ENCODE data around the gene SLC22A17.
"Not testable (repeated sequence)": the region's sequence is repeated elsewhere in the genome, so short reads cannot be mapped to it uniquely, and the experiment has no call there.

SLC22A17 gene

GRCh38 chr14:23327947-23328744 is 24.5 kb downstream of the SLC22A17 start:
- H3K27ac ChIP-seq (ENCODE audit: low read length), result no peak overlapping the region
- H3K9ac ChIP-seq (ENCODE audit: low read length in 2 of 2), result no peak overlapping the region
- no peaks in the 10 kb centered on the region for H3K9me3 ChIP-seq (ENCODE audit: control insufficient read depth in 2 of 2, low read length in 2 of 2)
- peaks cover 1% of the 10 kb centered on the region for H3K4me1 ChIP-seq (ENCODE audit: control insufficient read depth, insufficient read depth, low read length)
- no peak overlapping the region for H3K4me3 ChIP-seq (ENCODE audit: low read length in 2 of 2)
- H3K36me3 ChIP-seq (ENCODE audit: control insufficient read depth in 2 of 2, insufficient read depth in 2 of 2, low read length in 2 of 2), result peaks cover 14 to 18% of the 10 kb centered on the region in 2 donors
- no peaks in the 10 kb centered on the region for H3K27me3 ChIP-seq (ENCODE audit: control insufficient read depth in 1 of 2, insufficient read depth in 2 of 2, low read length in 2 of 2)

- H3K4me1 ChIP-seq (ENCODE audit: control insufficient read depth, insufficient read depth, low read length), result peaks cover 13% of the 10 kb centered on the region
- no peak overlapping the region for H3K4me3 ChIP-seq (ENCODE audit: low read length in 2 of 2)
- peaks cover 17 to 21% of the 10 kb centered on the region in 2 donors for H3K36me3 ChIP-seq (ENCODE audit: control insufficient read depth in 2 of 2, insufficient read depth in 2 of 2, low read length in 2 of 2)
- no peak overlapping the region for H3K9ac ChIP-seq (ENCODE audit: low read length in 2 of 2)
- H3K27me3 ChIP-seq (ENCODE audit: control insufficient read depth in 1 of 2, insufficient read depth in 2 of 2, low read length in 2 of 2), result no peaks in the 10 kb centered on the region
- no peaks in the 10 kb centered on the region for H3K9me3 ChIP-seq (ENCODE audit: control insufficient read depth in 2 of 2, low read length in 2 of 2)
- H3K27ac ChIP-seq (ENCODE audit: low read length), result no peak overlapping the region
Measured at GRCh38 chr14:23326491-23327332, 26.0 kb downstream of the SLC22A17 start.

- peaks cover 17 to 21% of the 10 kb centered on the region in 2 donors for H3K36me3 ChIP-seq (ENCODE audit: control insufficient read depth in 2 of 2, insufficient read depth in 2 of 2, low read length in 2 of 2)
- peaks cover 13% of the 10 kb centered on the region for H3K4me1 ChIP-seq (ENCODE audit: control insufficient read depth, insufficient read depth, low read length)
- H3K27ac ChIP-seq (ENCODE audit: low read length); H3K27me3 ChIP-seq (ENCODE audit: control insufficient read depth in 1 of 2, insufficient read depth in 2 of 2, low read length in 2 of 2); H3K9ac ChIP-seq (ENCODE audit: low read length in 2 of 2); H3K9me3 ChIP-seq (ENCODE audit: control insufficient read depth in 2 of 2, low read length in 2 of 2); H3K4me3 ChIP-seq (ENCODE audit: low read length in 2 of 2): not testable (repeated sequence)
Measured at GRCh38 chr14:23325746-23326145, 26.9 kb downstream of the SLC22A17 start.

GRCh38 chr14:23324993-23325392 is 27.7 kb downstream of the SLC22A17 start:
- no peaks in the 10 kb centered on the region for H3K9me3 ChIP-seq (ENCODE audit: control insufficient read depth in 2 of 2, low read length in 2 of 2)
- no peaks in the 10 kb centered on the region for H3K27me3 ChIP-seq (ENCODE audit: control insufficient read depth in 1 of 2, insufficient read depth in 2 of 2, low read length in 2 of 2)
- no peak overlapping the region for H3K4me3 ChIP-seq (ENCODE audit: low read length in 2 of 2)
- H3K27ac ChIP-seq (ENCODE audit: low read length), result no peak overlapping the region
- H3K9ac ChIP-seq (ENCODE audit: low read length in 2 of 2), result no peak overlapping the region
- peaks cover 17 to 21% of the 10 kb centered on the region in 2 donors for H3K36me3 ChIP-seq (ENCODE audit: control insufficient read depth in 2 of 2, insufficient read depth in 2 of 2, low read length in 2 of 2)
- peaks cover 20% of the 10 kb centered on the region for H3K4me1 ChIP-seq (ENCODE audit: control insufficient read depth, insufficient read depth, low read length)

GRCh38 chr14:23324455-23324846 is 28.2 kb downstream of the SLC22A17 start:
- Histone ChIP-seq H3K27ac (ENCODE audit: low read length) (no peak overlapping the region), H3K27me3 (ENCODE audit: control insufficient read depth in 1 of 2, insufficient read depth in 2 of 2, low read length in 2 of 2) (no peaks in the 10 kb centered on the region), H3K4me3 (ENCODE audit: low read length in 2 of 2) (no peak overlapping the region), H3K9me3 (ENCODE audit: control insufficient read depth in 2 of 2, low read length in 2 of 2) (no peaks in the 10 kb centered on the region), H3K4me1 (ENCODE audit: control insufficient read depth, insufficient read depth, low read length) (peaks cover 22% of the 10 kb centered on the region), H3K36me3 (ENCODE audit: control insufficient read depth in 2 of 2, insufficient read depth in 2 of 2, low read length in 2 of 2) (peaks cover 17 to 21% of the 10 kb centered on the region in 2 donors), H3K9ac (ENCODE audit: low read length in 2 of 2) (no peak overlapping the region)

- H3K4me3 ChIP-seq (ENCODE audit: low read length in 2 of 2), result no peak overlapping the region
- H3K4me1 ChIP-seq (ENCODE audit: control insufficient read depth, insufficient read depth, low read length), result peaks cover 22% of the 10 kb centered on the region
- no peaks in the 10 kb centered on the region for H3K9me3 ChIP-seq (ENCODE audit: control insufficient read depth in 2 of 2, low read length in 2 of 2)
- peaks cover 17 to 21% of the 10 kb centered on the region in 2 donors for H3K36me3 ChIP-seq (ENCODE audit: control insufficient read depth in 2 of 2, insufficient read depth in 2 of 2, low read length in 2 of 2)
- H3K27me3 ChIP-seq (ENCODE audit: control insufficient read depth in 1 of 2, insufficient read depth in 2 of 2, low read length in 2 of 2), result no peaks in the 10 kb centered on the region
- H3K9ac ChIP-seq (ENCODE audit: low read length in 2 of 2), result no peak overlapping the region
- H3K27ac ChIP-seq (ENCODE audit: low read length), result no peak overlapping the region
Measured at GRCh38 chr14:23323838-23324454, 28.7 kb downstream of the SLC22A17 start.

- H3K4me3 ChIP-seq (ENCODE audit: low read length in 2 of 2), result peak overlapping the region; percentile 86 to 92
- no peaks in the 10 kb centered on the region for H3K9me3 ChIP-seq (ENCODE audit: control insufficient read depth in 2 of 2, low read length in 2 of 2)
- H3K27me3 ChIP-seq (ENCODE audit: control insufficient read depth in 1 of 2, insufficient read depth in 2 of 2, low read length in 2 of 2), result no peaks in the 10 kb centered on the region
- H3K36me3 ChIP-seq (ENCODE audit: control insufficient read depth in 2 of 2, insufficient read depth in 2 of 2, low read length in 2 of 2), result peaks cover 17 to 21% of the 10 kb centered on the region in 2 donors
- H3K27ac ChIP-seq (ENCODE audit: low read length), result peak overlapping the region; percentile 60
- H3K4me1 ChIP-seq (ENCODE audit: control insufficient read depth, insufficient read depth, low read length), result peaks cover 22% of the 10 kb centered on the region
- H3K9ac ChIP-seq (ENCODE audit: low read length in 2 of 2), result peak overlapping the region; percentile 89 to 93
Measured at GRCh38 chr14:23322568-23323517, 29.8 kb downstream of the SLC22A17 start.

GRCh38 chr14:23321572-23322547 is 30.8 kb downstream of the SLC22A17 start:
- Histone ChIP-seq H3K4me3 (ENCODE audit: low read length in 2 of 2) (peak overlapping the region; percentile 86 to 92), H3K27ac (ENCODE audit: low read length) (peak overlapping the region; percentile 67), H3K4me1 (ENCODE audit: control insufficient read depth, insufficient read depth, low read length) (peaks cover 22% of the 10 kb centered on the region), H3K9ac (ENCODE audit: low read length in 2 of 2) (peak overlapping the region; percentile 89 to 93), H3K9me3 (ENCODE audit: control insufficient read depth in 2 of 2, low read length in 2 of 2) (no peaks in the 10 kb centered on the region), H3K27me3 (ENCODE audit: control insufficient read depth in 1 of 2, insufficient read depth in 2 of 2, low read length in 2 of 2) (no peaks in the 10 kb centered on the region), H3K36me3 (ENCODE audit: control insufficient read depth in 2 of 2, insufficient read depth in 2 of 2, low read length in 2 of 2) (peaks cover 17 to 21% of the 10 kb centered on the region in 2 donors)

Data from stomach smooth muscle (tissue), 2 donors.